Activated CD4-positive, CD25-positive, alpha-beta regulatory T cell (primary cell): ENCODE results near the gene SCP2.
"Not testable (repeated sequence)": the region's sequence is repeated elsewhere in the genome, so short reads cannot be mapped to it uniquely, and the experiment has no call there.

Experiments
- DNase-seq, 4 experiments: peaks; one replicate each; lab custom pipeline; 2025; lab: John Stamatoyannopoulos, UW

SCP2 gene

DNA sequence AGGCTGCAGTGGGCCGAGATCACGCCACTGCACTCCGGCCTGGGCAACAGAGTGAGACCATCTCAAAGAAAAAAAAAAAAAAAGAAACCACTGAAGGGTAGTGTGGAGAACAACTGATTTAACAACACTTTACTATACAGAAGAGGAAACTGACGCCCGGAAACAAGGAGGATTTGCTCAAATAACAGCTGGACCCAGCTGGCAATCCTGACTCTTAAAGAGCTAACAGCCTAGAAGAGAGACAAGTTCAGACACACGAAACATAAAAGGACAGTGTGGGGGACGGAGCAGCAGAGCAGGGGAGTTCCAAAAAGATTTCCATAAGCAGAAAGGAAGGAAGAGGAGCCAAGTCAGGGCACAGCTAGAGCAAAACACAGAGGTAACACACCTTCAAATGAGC lies 9.9 kb upstream of the SCP2 start:
- no peak for DNase-seq

DNA sequence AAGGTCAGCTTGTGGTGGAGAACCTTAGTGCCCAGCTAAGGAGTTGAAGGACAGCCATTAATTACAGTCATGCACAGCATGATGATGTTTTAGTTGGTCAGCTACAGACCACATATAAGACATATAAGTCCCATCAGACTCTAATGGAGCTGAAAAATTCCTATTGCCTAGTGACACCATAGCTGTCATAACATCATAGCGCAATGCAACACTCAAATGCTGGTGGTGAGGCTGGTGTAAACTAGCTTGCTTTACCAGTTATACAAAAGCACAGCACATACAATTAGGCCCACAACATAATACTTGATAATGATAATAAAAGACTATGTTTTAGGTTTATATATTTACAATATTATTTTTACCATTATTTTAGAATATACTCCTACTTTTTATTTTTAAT lies 9.5 kb upstream of the SCP2 start:
- DNase-seq: no peak

DNA sequence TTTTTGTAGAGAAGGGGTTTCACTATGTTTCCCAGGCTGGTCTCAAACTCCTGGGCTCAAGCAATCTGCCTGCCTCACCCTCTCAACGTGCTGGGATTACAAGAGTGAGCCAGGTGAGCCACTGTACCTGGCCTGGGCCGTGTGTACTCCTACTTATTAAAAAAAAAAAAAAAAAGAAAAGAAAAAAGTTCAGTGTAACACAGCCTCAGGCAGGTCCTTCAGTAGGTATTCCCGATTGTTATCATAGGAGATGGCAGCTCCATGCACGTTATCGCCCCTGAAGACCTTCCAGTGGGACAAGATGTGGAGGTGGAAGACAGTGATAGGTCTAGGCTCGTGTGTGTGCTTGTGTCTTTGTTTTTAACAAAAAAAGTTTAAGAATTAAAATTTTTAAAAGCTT lies 8.9 kb upstream of the SCP2 start:
- DNase-seq: no peak

DNA sequence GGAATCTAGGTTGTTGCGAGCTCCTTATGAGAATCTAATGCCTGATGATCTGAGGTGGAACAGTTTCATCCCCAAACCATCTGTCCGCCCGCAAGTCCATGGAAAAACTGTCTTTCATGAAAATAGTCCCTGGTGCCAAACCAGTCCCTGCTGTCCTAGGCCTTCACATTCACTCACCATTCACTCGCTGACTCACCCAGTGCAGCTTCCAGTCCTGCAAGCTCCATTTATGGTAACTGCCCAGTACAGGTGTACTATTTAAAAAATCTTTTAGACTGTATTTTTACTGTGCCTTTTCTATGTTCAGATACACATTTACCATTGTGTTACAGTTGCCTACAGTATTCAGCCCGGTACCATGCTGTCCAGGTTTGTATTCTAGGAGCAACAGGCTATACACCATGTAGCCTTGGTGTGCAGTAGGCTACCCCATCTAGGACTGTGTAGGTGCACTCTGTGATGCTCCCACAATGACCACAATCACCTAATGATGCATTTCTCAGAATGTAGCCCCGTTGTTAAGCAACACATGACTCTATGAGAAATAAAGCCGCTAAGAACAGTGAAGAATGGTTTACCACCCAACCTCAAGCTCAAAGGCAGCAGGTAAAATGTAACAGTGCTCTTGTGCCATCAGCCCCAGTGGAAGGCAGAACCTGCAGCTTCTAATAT lies 7.9 kb upstream of the SCP2 start:
- no peak for DNase-seq

DNA sequence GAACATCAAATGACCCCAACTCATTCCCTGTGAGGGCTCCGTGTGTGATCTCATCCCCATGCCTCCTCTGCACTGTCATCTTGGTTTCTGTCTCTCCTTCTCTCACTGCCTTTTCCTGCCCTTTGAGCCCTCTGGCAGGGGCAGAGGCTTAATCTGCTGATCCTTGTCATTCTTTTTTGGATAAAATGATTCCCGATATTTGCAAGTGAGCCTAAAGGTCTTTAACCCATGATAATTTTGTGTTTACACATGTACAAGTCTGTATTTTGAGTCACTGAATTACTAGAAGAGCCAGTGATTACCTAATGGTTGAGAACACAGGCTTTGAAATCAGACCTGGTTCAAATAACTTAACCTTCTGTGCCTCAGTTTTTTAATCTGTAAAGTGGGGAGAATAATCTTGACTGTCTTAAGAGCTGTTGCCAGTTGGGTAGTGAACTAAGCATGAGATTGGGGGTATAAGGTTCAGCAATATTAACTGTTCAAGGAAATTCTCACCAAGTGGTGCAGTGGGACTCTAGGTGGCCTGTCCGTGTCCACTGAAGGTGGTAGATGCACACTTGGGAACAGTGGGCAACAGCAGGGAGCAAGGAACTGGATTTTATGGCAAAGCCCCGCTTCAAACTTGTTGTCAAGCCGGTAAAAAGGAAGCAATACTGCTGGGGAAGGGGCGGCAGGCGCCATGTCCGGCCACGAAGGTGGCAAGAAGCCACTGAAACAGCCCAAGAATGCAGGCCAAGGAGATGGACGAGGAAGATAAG lies 7.2 kb upstream of the SCP2 start:
- no peak for DNase-seq

GRCh38 chr1:52920791-52921291 lies 6.2 kb upstream of the SCP2 start:
- DNase-seq: no peak

- no peak for DNase-seq
These were observed 1.5 kb upstream of the SCP2 start for GRCh38 chr1:52925571-52926005.

- DNase-seq: no peak
These were observed 238 bp upstream of the SCP2 start for GRCh38 chr1:52926864-52927211.

GRCh38 chr1:52928015-52928404 lies 934 bp downstream of the SCP2 start:
- no peak for DNase-seq

DNA sequence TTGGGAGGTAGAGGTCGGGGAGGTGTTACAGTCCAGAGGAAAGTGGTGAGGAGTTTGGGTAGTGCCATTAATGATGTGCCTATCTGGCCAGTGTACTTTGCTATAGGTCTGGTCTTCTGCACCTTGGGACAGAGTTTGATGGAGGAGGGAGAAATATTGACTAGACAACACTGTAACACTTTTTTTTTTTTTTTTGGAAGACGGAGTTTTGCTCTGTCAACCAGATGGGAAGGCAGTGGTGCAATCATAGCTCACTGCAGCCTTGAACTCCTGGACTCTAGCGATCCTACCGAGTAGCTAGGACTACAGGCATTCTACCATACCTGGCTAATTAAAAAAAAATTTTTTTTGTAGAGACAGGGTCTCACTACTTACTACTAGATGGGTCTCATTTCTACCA lies 1.9 kb downstream of the SCP2 start:
- no peak for DNase-seq

DNA sequence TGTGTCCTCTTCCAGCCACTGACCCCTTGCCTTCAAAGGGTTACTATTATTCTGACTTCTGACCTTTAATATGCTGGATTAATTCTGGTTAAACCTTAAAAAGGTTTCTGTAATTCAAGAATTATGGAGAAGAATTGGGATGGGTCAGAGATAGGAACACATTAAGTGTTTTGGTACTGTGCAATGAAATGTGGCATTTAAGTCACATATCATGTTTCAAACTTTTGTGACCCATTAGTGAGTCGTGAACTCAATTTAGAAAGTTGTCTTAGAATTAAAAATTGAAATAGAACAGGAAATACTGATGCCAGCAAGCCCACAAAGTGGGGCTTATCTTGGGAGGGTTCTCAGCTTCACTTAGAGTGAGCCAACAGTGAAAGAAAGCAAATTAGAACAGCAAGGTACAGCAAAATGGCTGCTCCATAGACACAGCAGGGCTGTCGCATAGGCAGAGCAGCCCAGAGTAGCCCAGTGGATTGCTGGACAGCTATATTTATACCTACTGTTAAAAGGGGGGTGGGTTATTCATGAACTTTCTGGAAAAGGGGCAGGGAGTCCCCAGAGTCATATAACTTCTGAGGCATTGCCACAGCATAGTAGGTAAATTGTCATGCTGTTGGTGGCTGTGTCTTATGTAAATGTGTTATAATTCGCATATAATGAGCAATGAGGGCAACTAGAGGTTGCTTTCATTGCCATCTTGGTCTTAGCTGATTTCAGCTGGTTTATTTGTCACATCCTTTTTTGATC lies 10.5 kb downstream of the SCP2 start:
- DNase-seq: no peak

- no peak for DNase-seq
These were observed 11.0 kb downstream of the SCP2 start for GRCh38 chr1:52938183-52938451.

GRCh38 chr1:52943876-52944416 lies 16.9 kb downstream of the SCP2 start:
- no peak for DNase-seq

DNA sequence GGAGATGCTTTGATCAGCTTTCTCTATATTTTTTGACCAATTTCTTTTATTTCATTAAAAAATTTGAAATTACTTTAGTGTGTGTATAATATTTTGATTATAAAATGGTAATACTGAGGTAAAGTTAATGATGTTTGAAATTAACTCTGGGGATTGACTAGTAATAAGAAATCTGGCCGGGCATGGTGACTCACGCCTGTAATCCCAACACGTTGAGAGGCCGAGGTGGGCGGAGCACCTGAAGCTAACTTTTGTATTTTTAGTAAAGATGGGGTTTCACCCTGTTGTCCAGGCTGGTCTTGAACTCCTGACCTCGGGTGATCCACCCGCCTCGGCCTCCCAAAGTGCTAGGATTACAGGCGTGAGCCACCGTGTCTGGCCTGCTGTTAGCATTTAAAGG lies 17.5 kb downstream of the SCP2 start:
- no peak for DNase-seq

GRCh38 chr1:52947490-52947889 lies 20.4 kb downstream of the SCP2 start:
- DNase-seq: no peak

- DNase-seq: not testable (repeated sequence)
These were observed 22.5 kb downstream of the SCP2 start for GRCh38 chr1:52949602-52950001.

DNA sequence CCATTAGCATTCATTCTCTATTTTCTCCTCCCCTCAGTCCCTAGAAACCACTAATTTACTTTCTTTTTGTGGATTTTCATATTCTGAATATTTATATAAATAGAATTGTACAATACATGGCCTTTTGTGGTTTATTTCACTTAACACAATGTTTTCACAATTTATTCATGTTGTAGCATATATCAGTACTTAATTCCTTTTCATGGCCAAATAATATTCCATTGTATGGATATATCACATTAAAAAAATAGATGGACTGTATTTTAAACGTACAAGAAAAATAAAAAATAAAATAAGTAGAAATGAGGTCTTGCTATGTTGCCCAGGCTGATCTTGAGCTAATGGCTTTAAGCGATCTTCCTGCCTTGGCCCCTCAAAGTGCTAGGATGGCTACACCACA lies 25.0 kb downstream of the SCP2 start:
- no peak for DNase-seq

- DNase-seq: no peak
These were observed 28.3 kb downstream of the SCP2 start for GRCh38 chr1:52955129-52955970.

DNA sequence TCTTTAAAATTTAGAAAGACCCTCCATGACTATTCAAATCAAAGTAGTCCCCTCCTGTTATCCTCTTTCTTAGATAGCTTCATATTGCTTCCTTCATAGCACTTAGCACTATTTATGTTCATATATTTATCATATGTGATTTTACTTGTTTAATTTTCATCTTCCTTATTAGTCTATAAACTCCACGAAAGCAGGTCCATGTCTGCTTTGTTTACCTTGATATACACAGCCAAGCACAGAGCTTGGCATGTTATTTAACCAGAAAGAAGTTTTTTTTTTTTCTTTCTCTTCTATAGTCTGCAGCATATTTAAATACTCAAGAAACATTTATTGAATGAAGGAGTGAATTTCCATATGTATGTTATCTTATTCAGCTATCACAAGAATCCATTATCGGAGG lies 36.0 kb downstream of the SCP2 start:
- DNase-seq: no peak

GRCh38 chr1:52967666-52968065 lies 40.6 kb downstream of the SCP2 start:
- DNase-seq: no peak

GRCh38 chr1:52969234-52969633 lies 42.2 kb downstream of the SCP2 start:
- not testable (repeated sequence) for DNase-seq

- no peak for DNase-seq
These were observed 43.1 kb downstream of the SCP2 start for GRCh38 chr1:52970149-52970548.
